ENCODE data around the gene CCDC171.

DNA sequence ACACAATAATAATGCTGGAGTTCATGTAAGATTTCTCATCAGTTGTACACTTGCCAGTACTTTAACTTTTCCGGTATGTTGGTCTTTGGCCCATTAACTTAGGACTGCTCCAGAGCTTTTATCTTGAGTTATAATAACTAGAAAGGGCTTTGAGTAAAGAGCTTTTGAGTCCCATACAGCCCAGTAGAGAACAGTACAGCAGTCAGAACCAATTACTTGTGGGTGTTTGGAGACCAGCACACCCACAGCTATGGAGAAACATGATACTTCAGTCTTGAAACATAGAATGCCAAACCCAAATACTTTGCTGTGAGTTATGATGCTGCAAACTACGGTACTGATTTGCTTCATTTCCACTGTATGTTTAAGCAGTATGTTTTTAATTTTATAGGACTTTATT, 374.3 kb downstream of the CCDC171 start:
- TF ChIP-seq, protein P1, sequence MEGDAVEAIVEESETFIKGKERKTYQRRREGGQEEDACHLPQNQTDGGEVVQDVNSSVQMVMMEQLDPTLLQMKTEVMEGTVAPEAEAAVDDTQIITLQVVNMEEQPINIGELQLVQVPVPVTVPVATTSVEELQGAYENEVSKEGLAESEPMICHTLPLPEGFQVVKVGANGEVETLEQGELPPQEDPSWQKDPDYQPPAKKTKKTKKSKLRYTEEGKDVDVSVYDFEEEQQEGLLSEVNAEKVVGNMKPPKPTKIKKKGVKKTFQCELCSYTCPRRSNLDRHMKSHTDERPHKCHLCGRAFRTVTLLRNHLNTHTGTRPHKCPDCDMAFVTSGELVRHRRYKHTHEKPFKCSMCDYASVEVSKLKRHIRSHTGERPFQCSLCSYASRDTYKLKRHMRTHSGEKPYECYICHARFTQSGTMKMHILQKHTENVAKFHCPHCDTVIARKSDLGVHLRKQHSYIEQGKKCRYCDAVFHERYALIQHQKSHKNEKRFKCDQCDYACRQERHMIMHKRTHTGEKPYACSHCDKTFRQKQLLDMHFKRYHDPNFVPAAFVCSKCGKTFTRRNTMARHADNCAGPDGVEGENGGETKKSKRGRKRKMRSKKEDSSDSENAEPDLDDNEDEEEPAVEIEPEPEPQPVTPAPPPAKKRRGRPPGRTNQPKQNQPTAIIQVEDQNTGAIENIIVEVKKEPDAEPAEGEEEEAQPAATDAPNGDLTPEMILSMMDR (IDR thresholded peaks at IDR 0.05): no peak
- TF ChIP-seq ZFX (IDR thresholded peaks at IDR 0.05; ENCODE audit: borderline replicate concordance): no peak

All from 22Rv1 (cell line).